Suprapubic skin (tissue), 3 donors: ENCODE data around the gene ASB9.

ENCODE experiments used
- CTCF ChIP-seq, 2 donors: fragments of 200-600 bp in 1 of 2; fragments of 450-650 bp in 1 of 2; sonication (generic) in 1 of 2; IDR thresholded peaks; one replicate each; pipeline ENCODE4 v1.5.1; 2016 to 2019; ENCODE audit warnings: antibody characterized with exemption in 2 of 2, mild to moderate bottlenecking in 1 of 2, moderate library complexity in 1 of 2
- POLR2AphosphoS5 ChIP-seq, 3 donors: sonication (generic); formaldehyde crosslinking; IDR thresholded peaks; one replicate each; pipeline ENCODE4 v1.6.1; 2017; ENCODE audit warnings: antibody characterized with exemption in 3 of 3

- TF ChIP-seq CTCF (IDR thresholded peaks at IDR 0.05) (no peak), POLR2AphosphoS5 (IDR thresholded peaks at IDR 0.05) (no peak)
Observed at GRCh38 chrX:15245896-15246295, 24.0 kb downstream of the ASB9 start.
